AML-193 (cell line): Measurements from ENCODE around the gene PI16.
"Not testable (repeated sequence)": the region's sequence is repeated elsewhere in the genome, so short reads cannot be mapped to it uniquely, and the experiment has no call there.

Experiments used
- DNase-seq, 2 experiments: peaks; one replicate each; lab custom pipeline; 2025; lab: John Stamatoyannopoulos, UW

The PI16 gene

DNA sequence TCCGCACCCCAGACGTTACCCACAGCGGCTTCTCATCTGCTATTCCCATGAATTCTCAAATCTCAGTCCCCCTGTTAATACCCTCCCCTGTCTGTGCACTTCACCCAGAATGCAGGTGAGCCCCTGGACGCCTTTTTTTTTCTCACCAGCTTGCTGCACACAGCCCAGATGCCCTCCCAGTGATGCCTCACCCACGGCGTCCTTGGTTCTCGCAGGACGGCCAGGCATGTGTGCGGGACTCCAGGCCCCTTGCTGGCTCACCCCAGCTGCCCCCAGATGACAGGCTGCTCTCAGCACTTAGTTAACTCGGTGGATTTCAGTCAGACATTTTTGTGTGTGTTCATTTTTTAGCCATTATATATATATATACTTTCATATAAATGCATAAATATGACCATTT, 25.4 kb upstream of the PI16 start:
- no peak for DNase-seq

DNA sequence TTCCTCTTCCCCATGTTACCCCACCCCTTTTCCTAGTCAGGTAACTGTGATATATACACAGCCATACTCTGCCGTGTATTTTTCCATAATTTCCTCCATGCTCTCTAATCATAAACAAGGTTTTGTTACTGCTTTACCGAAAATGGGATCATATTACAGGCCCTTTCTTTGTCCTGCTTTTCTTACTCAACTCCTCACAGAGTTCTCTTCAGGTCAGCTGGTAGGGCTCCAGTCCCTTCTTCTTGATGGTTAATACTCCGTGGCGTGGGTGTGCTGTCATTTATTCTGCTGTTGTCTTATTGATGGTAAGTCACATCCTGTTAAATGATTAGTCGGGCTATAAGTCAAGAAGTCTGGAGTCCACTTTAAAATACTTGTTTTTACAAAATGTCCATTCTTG, 24.9 kb upstream of the PI16 start:
- DNase-seq = no peak

DNA sequence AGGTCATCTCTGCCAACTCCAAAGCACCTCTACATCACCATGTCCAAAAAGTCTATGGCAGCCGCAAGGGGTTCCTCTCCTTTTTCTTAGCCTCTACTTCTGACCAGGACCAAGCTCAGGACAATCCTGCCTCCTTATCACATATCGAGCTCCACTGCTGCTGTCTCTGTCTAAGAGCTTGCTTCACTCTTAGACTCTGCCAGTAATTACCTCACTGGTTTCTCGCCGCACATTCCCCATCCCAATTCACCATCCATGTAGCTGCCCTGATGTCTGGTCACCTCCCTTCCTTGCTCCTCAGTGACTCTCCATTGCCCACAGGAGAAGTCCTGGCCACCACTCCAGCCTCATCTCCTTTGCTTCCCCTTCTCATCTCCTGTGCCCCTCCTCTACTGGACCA, 24.1 kb upstream of the PI16 start:
- no peak for DNase-seq

DNA sequence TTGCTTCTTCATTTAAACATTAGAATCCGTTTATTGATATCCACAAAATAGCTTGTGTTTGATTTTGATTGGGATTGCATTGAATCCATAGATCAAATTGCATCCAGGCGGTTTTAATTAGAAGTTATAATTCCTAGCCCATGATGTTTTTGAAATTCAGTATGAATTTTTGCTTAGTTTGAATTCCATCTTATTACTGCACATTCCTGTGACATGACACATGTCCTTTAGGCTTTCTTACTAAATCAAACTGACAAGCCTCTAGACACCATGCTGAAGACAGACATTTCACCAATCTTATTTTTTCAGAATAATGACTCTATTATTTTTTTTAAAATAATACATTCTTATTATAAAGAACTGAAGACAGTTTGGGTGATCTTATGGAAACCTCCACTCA, 21.4 kb upstream of the PI16 start:
- DNase-seq = no peak

DNA sequence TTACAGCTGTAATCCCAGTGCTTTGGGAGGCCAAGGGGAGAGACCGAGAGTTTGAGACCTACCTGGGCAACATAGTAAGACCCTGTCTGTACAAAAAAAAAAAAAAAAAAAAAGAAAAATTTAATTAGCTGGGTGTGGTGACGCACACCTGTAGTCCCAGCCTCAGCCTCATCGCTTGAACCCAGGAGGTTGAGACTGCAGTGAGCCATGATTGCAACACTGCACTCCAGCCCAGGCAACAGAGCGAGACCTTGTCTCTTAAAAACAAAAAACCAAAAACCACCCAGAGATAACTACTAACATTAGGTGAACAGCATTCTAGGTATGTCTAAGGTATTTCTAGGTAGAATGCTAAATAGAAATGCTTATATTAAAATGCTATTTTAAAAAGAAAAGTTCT, 21.0 kb upstream of the PI16 start:
- DNase-seq = no peak

DNA sequence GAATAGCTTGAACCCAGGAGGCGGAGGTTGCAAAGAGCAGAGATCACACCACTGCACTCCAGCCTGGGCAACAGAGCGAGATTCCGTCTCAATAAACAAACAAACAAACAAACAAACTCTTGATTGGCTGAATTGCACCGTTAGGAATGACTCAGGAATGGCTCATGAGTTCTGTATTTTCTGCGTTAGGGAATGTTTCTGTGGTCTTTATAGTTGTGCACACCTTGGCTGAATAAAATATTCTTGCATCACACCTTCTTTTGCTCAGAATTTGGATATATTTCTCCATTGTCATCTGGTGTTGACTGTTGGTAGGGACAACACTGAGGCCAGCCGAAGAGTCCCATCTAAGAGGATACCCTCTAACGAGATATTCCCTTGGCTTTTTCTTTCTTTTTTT, 19.6 kb upstream of the PI16 start:
- DNase-seq = no peak

DNA sequence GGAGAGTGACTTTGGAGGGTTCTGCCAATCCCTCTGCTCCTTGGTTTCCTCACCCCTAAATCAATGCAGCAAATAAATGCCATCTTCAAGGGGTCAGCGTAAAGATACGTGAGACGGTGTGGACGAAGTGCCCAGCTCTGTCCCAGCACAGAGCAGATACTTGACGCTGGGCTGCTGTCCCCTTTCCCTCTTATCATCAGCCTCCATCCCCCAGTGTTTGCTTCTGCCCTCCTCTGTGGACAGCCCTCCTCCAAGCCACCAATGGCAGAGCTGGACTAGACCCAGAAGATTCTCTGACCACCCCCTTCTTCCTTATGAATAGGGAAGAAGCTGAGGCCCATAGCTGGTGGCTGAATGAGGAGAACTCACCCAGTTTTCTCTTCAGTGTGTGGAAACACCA, 17.7 kb upstream of the PI16 start:
- no peak for DNase-seq

DNA sequence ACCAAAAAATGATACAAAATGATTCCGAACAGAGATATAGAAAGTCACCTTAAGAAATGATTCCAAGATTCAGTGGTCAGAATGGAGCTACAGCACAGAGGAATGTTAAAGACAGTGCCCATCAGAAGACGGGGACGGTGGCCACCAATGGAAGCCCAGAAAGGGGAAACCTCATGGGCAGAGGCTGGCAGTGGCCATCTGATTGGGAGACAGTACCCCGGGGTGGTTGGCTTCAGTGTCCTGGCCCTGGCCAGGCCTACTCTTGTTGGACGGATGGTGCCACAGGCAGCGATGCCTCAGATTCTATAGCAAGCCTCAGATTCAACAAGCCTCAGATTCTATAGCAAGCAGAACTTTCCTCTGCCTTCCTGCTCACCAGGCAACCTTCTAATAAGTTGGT, 16.6 kb upstream of the PI16 start:
- DNase-seq = no peak

DNA sequence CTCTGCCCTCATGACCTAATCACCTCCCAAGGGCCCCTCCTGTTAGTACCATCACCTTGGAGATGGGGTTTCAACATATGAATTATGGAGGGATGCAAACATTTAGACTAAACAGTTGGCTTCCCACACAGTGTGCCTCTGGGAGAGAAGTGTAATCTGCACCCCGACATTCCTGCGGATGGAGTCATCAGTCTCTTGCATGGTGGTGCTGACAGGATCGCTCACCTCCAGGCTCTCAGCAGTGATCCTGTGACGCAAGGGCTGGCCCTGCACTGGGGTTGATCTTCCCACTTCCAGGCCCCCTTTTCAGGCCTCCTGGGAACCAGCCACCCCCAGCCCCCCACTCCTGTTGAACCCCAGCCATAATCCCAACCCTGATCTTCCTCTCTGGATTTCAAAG, 16.0 kb upstream of the PI16 start:
- no peak for DNase-seq

DNA sequence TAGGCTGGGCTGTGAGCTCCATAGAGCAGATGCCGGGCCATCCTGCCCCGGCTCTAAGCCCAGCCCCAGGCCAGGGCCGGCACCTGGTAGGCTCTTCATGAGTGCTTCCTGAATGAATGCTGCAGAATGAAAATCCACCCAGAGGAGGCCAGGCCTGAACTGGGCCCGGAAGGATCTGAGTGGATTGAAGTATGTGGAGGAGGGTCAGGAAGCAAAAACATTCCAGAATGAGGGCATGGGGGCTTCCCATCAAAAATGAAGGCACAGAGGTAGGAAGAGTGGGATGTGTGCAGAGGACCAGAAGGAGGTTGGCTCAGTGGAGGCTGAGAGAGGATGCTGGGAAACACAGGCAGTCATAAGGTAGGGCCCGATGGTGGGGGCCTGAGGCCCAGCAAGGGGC, 15.5 kb upstream of the PI16 start:
- DNase-seq = not testable (repeated sequence)

DNA sequence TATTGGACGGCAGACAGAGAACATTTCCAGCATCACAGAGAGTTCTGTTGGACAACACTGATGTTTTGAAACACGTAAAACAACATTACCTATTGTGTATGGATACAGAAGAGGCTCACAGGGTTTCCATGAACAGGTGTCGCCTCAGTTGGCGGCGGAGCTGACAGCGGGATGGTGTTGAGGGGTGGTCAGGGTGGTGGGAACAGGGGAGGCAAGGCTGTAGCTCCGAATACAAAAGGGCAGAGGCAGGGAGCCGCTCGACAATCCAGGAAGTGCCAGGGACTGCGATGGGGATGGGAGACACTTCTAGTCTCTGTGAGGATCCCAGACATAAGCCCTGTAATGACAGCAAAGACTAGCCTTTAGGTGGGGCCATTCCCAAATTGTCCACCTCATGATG, 14.5 kb upstream of the PI16 start:
- no peak for DNase-seq

DNA sequence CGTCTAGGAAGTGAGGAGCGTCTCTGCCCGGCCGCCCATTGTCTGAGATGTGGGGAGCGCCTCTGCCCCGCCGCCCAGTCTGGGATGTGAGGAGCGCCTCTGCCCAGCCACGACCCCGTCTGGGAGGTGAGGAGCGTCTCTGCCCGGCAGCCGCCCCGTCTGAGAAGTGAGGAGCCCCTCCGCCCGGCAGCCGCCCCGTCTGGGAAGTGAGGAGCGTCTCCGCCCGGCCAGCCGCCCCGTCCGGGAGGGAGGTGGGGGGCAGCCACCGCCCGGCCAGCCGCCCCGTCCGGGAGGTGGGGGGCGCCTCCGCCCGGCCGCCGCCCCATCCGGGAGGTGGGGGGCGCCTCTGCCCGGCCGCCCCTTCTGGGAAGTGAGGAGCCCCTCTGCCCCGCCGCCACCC, 13.0 kb upstream of the PI16 start:
- DNase-seq = not testable (repeated sequence)

DNA sequence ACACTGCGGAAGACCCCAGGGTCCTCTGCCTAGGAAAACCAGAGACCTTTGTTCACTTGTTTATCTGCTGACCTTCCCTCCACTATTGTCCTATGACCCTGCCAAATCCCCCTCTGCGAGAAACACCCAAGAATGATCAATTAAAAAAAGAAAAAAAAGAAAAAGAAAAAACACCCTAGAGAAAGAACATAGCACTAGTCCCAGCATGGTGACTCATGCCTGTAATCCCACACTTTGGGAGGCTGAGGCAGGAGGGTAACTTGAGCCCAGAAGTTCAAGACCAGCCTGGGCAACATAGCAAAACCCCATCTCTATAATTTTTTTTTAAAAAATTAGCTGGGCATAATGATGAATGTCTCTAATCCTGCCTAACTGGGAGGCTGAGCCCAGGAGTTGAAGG, 12.2 kb upstream of the PI16 start:
- DNase-seq = not testable (repeated sequence)

DNA sequence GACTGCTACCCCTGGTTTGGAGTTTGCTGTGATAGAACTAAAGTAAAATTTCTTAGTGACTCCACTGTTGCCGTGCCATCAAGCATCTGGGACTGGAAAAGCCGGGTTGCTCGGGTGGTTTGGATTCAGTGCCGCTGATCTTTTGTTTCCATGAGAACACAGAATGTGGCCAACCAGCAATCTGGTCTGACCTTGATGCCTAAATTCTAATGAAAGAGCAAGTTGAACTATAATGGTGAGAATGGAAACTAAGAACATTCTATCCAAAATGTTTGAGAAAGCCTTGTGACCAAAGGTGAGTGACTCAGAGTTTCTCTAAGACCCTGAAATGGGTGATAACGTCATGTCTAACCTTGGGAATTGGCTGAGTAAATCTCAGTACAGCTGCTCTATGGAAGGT, 9.9 kb upstream of the PI16 start:
- DNase-seq = no peak

DNA sequence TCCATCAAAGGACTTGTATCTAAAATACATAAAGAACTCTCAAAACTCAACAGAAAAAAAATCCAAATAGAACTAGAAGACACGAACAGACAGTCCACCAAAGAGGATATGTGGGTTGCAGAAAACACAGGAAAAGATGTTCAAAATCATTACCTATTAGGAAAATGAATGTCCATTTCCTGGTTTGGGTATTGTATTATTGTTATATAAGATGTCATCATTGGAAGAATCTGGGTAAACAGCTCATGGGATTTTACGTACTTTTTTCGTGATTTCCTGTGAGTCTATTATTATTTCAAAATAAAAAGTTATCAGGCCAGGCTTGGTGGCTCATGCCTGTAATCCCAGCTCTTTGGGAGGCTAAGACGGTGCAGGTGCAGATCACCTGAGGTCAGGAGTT, 9.2 kb upstream of the PI16 start:
- no peak for DNase-seq

DNA sequence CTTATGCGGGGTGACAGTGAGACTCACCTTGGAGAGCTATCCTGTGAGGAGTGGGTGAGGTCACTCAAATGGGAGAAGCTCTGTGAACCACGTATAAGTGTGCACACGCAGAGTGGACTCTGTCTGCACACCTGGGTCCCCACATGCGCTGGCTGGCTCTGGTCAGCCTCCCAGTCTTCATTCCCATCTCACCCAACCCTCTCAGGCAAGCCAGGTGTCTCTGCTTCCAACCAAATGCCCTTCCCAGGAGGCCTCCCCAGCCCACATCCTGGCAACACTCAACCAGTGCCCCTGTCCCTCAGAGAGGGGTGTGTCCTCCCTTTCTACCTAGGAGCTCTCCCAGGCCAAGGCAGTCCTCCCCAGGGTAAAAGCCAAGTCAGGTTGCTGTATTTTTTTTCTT, 8.0 kb upstream of the PI16 start:
- DNase-seq = no peak

DNA sequence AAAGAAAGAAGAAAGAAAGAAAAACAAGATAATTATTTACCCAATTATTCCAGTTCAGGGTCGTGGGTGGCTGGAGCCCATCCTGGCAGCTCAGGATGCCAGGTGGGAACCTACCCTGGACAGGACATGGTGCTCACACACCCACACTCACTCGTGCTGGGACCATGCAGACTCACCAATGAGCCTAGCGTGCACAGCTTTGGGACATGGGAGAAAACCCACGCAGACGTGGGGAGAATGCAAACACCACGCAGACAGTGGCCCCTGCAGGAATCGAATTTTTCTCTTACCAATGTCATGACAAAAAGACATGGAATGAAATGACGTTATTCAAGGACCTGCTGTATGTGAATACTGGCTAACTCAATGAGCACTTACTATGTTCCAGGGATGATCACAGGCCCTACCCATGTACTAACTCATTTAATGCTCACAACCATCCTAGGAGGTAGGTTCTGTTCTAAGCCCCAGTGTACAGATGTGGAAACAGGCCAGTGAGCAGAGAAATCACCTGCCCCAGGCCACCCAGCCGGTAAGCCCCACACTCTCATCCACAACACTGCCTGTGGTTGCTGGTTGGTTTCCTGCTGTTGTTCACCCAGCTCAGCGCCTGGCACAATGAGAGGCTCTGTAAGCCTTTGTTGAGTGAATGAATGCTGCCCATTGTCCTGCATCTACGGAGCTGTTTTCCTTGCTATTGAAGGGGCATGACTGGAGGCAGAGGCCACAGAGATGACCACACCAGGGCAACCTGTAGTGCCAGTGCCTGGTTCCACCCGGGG, 6.8 kb upstream of the PI16 start:
- no peak for DNase-seq

DNA sequence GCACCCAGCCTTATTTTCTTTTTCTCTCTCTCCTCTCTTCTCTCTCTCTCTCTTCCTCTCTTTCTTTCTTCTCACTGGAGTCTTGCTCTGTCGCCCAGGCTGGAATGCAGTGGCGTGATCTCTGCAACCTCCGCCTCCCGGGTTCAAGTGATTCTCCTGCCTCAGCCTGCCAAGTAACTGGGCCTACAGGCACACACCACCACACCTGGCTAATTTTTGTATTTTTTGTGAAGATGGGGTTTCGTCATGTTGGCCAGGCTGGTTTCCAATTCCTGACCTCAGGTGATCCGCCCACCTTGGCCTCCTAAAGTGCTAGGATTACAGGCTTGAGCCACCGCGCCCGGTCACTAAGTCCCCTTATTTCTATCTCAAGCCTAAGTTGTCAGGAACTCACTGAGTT, 5.5 kb upstream of the PI16 start:
- not testable (repeated sequence) for DNase-seq

DNA sequence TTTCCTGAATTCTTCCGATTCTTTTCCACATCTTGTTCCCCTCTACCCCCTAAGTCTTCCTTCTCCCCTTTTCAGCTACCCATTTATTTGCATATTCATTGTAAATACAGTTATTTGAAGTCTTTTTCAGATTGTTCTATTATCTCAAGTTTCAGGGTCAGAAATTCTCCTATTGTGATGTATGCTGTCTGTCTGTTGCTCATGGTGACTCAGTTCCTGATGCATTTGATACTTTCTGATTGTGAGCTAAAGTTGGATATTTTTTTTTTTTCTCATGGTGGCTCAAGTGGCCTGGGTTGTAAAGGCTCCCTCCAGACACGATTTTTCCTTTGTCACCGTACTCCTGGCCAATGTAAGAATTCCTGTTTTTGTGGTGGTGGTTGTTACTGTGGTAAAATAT, 4.9 kb upstream of the PI16 start:
- DNase-seq = no peak

DNA sequence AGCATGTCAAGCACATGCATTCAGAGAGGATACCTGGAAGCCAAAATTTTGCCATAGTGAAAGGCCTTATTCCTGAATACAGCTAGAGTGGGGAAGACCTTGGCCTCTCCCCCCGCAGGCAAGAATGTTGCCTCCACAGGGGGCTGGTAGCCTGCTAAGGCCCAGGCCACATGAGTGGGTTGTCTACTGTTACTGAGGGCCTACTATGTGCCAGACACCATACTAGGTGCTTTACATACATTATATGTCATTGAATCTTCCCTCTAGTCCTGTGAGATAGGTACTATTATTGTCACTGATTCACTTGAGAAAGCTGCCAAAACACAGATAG, 642 bp upstream of the PI16 start:
- no peak for DNase-seq

DNA sequence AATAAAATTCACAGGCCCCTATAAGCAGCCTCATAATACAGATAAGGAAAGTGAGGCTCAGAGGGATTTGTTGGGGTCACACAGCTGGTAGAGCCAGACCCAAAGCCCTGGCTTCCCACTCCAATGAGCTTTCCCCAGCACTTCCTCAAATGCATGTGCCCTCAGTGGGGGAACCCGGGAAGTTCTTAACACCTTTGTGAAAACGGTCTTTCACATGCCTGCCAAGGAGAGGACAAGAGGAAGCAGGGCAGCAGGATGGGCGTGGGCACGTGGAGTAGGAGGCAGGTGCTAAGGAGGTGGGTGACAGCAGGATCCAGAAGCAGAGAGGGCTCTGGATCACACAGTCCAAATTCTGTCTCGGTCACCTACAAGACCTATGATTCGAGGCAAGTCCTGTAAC, 598 bp downstream of the PI16 start:
- no peak for DNase-seq

DNA sequence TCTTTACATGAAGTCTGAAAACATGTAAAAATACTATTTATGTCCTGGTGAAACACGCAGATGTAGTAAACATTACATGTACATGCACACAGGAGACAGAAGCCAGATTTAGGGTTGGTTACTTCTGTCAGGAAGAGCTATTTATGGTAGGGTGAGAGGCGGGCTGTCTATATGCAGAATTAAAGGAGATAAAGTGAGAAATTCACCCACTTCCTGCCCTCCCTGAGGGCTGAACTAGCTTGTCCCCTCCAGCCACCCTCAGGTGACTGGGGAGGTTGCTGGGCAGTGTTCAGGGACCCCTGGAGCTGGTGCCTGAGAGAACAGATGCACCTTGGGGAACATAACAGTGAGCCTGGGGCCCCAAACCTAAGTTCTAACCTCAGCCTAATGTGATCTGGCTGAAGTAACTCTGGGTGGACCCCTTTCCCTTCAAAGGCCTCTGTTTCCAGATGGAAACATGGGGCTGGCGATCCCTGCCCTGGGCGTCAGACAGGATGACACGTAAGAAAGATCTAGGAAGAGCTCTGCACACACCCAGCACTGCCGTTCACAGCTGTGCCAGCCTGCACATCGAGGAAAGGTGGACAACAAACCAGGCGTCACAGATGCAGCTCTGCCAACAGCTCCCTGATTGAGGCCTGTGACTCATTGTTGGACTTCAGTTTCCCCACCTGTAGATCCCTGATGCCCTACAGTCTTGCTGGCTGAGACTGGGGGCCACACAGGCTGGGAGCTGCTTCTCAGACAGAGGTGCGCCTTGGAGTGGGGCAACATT, 1.3 kb downstream of the PI16 start:
- DNase-seq = no peak

DNA sequence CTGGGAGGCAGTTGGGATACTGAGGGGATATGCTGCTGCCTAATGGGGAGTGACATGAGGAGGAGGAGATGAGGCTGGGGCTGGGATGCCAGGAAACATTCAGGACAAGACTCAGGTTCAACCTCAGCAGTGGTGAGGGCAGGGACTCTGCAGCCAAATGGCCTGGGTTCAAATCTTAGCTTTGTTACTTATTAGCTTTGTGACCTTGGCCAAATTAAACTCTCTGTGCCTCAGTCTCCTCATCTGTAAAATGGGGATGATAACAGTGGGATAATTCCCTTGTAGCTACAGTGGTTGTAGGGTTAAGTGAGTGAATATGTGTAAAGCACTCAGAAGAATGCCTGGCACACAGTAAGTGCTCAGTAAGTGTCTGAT, 1.9 kb downstream of the PI16 start:
- DNase-seq = no peak

DNA sequence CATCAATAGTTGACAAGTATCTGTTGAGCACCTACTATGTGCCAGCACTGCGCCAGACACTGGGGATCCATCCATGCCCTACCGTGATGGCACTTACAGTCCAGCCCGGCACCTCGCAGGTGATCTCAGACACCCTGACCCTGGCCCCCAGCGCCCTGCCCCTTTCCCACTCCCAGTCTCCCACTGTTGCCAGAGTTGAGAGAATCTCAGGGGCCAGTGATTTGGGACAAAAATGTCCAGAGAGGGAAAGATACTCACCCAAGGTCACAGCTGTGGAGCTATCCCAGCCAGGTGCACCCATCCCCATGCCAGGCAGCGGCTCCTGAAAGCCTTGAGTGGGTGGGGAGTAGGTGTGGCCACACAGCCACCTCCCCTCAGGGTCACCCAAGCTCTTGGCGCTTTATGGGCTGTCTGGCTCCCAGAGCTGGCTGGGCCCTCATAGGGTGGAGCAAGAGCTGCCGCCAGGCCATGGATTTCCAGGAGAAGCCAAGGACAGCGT, 3.3 kb downstream of the PI16 start:
- no peak for DNase-seq
